ENCODE data around the gene ETFA.
A peak's percentile ranks its signal among the peaks of the same experiment; 100 is the strongest.

The ETFA gene

GRCh38 chr15:76340198-76340802 lies 29.0 kb upstream of the ETFA start:
- no peak for DNase-seq

- DNase-seq = no peak
Measured at GRCh38 chr15:76339305-76340197, 28.3 kb upstream of the ETFA start.

GRCh38 chr15:76338486-76339304 lies 27.4 kb upstream of the ETFA start:
- no peak for DNase-seq

- DNase-seq = no peak
Measured at GRCh38 chr15:76337696-76338485, 26.6 kb upstream of the ETFA start.

GRCh38 chr15:76337059-76337695 lies 25.9 kb upstream of the ETFA start:
- no peak for DNase-seq

GRCh38 chr15:76336254-76337058 lies 25.2 kb upstream of the ETFA start, which contains the start of gene ISL2:
Gene ISL2 (plus strand): TSS chr15:76336773. CDS start chr15:76336884, 111 bp downstream.
- peak; percentile 90 to 93 for DNase-seq

GRCh38 chr15:76335307-76336253 lies 24.3 kb upstream of the ETFA start:
- DNase-seq = no peak

GRCh38 chr15:76334438-76335306 lies 23.4 kb upstream of the ETFA start:
- DNase-seq = no peak

- DNase-seq = no peak
Measured at GRCh38 chr15:76333720-76334437, 22.6 kb upstream of the ETFA start.

GRCh38 chr15:76333309-76333708 lies 22.0 kb upstream of the ETFA start:
- no peak for DNase-seq

GRCh38 chr15:76332796-76333195 lies 21.5 kb upstream of the ETFA start:
- no peak for DNase-seq

GRCh38 chr15:76330080-76330680 lies 18.9 kb upstream of the ETFA start:
- no peak for DNase-seq

- DNase-seq = no peak
Measured at GRCh38 chr15:76328958-76329357, 17.7 kb upstream of the ETFA start.

GRCh38 chr15:76328106-76328696 lies 16.9 kb upstream of the ETFA start:
- DNase-seq = no peak

GRCh38 chr15:76327191-76328105 lies 16.2 kb upstream of the ETFA start:
- DNase-seq = no peak

- DNase-seq = no peak
Measured at GRCh38 chr15:76325704-76326103, 14.4 kb upstream of the ETFA start.

All from NCI-H1930 (cell line).